DMS79 (cell line): Measurements from ENCODE around the gene REXO2.
A peak's percentile ranks its signal among the peaks of the same experiment; 100 is the strongest.

ENCODE experiments used
- DNase-seq: peaks from one replicate; lab custom pipeline; 2025; lab: John Stamatoyannopoulos, UW

REXO2 gene

GRCh38 chr11:114439229-114440120 is at the start of gene REXO2:
Gene REXO2, plus strand, starts transcription at chr11:114439467. Its CDS starts 62 bp downstream, at chr11:114439529.
- peak; percentile 91 for DNase-seq

- DNase-seq: no peak
These were observed 46.3 kb upstream of the REXO2 start for GRCh38 chr11:114392735-114393667.

- no peak for DNase-seq
These were observed 43.5 kb upstream of the REXO2 start for GRCh38 chr11:114395736-114396135.

- no peak for DNase-seq
These were observed 42.4 kb upstream of the REXO2 start for GRCh38 chr11:114396916-114397315.

GRCh38 chr11:114397349-114397982 is 41.8 kb upstream of the REXO2 start:
- no peak for DNase-seq

GRCh38 chr11:114398303-114398920 is 40.9 kb upstream of the REXO2 start:
- no peak for DNase-seq

- peak; percentile 78 for DNase-seq
These were observed 39.6 kb upstream of the REXO2 start for GRCh38 chr11:114399490-114400215.

- DNase-seq: peak; percentile 99
These were observed 38.9 kb upstream of the REXO2 start, which contains the start of the genes C11orf71 and RBM7 for GRCh38 chr11:114400216-114400914. Gene C11orf71, minus strand, starts transcription at chr11:114400511. Its CDS starts 180 bp downstream, at chr11:114400331. Gene RBM7, plus strand, starts transcription at chr11:114400666. Its CDS starts 6 bp downstream, at chr11:114400672.

- DNase-seq: no peak
These were observed 38.4 kb upstream of the REXO2 start for GRCh38 chr11:114400915-114401223.

- DNase-seq: no peak
These were observed 38.0 kb upstream of the REXO2 start for GRCh38 chr11:114401311-114401710.

GRCh38 chr11:114412946-114413345 is 26.3 kb upstream of the REXO2 start:
- DNase-seq: no peak

- no peak for DNase-seq
These were observed 25.3 kb upstream of the REXO2 start for GRCh38 chr11:114413958-114414357.

GRCh38 chr11:114416441-114416961 is 22.8 kb upstream of the REXO2 start:
- DNase-seq: no peak

- no peak for DNase-seq
These were observed 13.0 kb upstream of the REXO2 start for GRCh38 chr11:114426280-114426679.

GRCh38 chr11:114430290-114430689 is 9.0 kb upstream of the REXO2 start:
- no peak for DNase-seq

- no peak for DNase-seq
These were observed 6.4 kb upstream of the REXO2 start for GRCh38 chr11:114432893-114433292.

- no peak for DNase-seq
These were observed 5.9 kb upstream of the REXO2 start for GRCh38 chr11:114433376-114433775.

GRCh38 chr11:114438303-114438702 is 964 bp upstream of the REXO2 start:
- DNase-seq: no peak

- DNase-seq: no peak
These were observed 1.0 kb downstream of the REXO2 start for GRCh38 chr11:114440121-114440860.
